ENCODE results near the gene DES. TPM values are rescaled to one million over a fixed set of nuclear protein-coding genes. Genes with fewer than 3 reads are reported as not detected.

Gene DES
- total RNA-seq, 1 donor from 2014 or later = 9.3 TPM

- H3K9me3 Mint-ChIP-seq = no peaks in the 10 kb centered on the region
- no peaks in the 10 kb centered on the region for H3K36me3 Mint-ChIP-seq
- H3K4me1 Mint-ChIP-seq (ENCODE audit: unreplicated experiment) = peaks cover 10% of the 10 kb centered on the region
- TF ChIP-seq CTCF (conservative IDR thresholded peaks at IDR 0.05) = no peak
- DNase-seq (ENCODE audit: extremely low spot score, unreplicated experiment) = no peak
- H3K4me3 Mint-ChIP-seq = no peak overlapping the region
- H3K27ac Mint-ChIP-seq = no peak overlapping the region
- peaks cover 35% of the 10 kb centered on the region for H3K27me3 Mint-ChIP-seq
Measured at GRCh38 chr2:219435701-219436100, 17.5 kb downstream of the DES start.

- Mint-ChIP-seq H3K4me1 (ENCODE audit: unreplicated experiment) (peaks cover 14% of the 10 kb centered on the region), H3K27me3 (peaks cover 40% of the 10 kb centered on the region), H3K36me3 (no peaks in the 10 kb centered on the region), H3K27ac (no peak overlapping the region), H3K9me3 (no peaks in the 10 kb centered on the region), H3K4me3 (no peak overlapping the region)
- DNase-seq (ENCODE audit: extremely low spot score, unreplicated experiment) = no peak
- no peak for TF ChIP-seq CTCF (conservative IDR thresholded peaks at IDR 0.05)
Measured at GRCh38 chr2:219436491-219436890, 18.3 kb downstream of the DES start.

GRCh38 chr2:219437141-219437540 lies 19.0 kb downstream of the DES start:
- no peak for DNase-seq (ENCODE audit: extremely low spot score, unreplicated experiment)
- Mint-ChIP-seq H3K4me1 (ENCODE audit: unreplicated experiment) (peaks cover 14% of the 10 kb centered on the region), H3K4me3 (no peak overlapping the region), H3K27me3 (peaks cover 40% of the 10 kb centered on the region), H3K9me3 (no peaks in the 10 kb centered on the region), H3K27ac (no peak overlapping the region), H3K36me3 (no peaks in the 10 kb centered on the region)
- TF ChIP-seq CTCF (conservative IDR thresholded peaks at IDR 0.05) = no peak

- DNase-seq (ENCODE audit: extremely low spot score, unreplicated experiment) = no peak
- no peak overlapping the region for H3K27ac Mint-ChIP-seq
- H3K4me1 Mint-ChIP-seq (ENCODE audit: unreplicated experiment) = peaks cover 14% of the 10 kb centered on the region
- H3K27me3 Mint-ChIP-seq = peaks cover 40% of the 10 kb centered on the region
- H3K36me3 Mint-ChIP-seq = no peaks in the 10 kb centered on the region
- H3K4me3 Mint-ChIP-seq = no peak overlapping the region
- TF ChIP-seq CTCF (conservative IDR thresholded peaks at IDR 0.05) = no peak
- H3K9me3 Mint-ChIP-seq = no peaks in the 10 kb centered on the region
Measured at GRCh38 chr2:219437690-219438206, 19.6 kb downstream of the DES start.

GRCh38 chr2:219438453-219438852 lies 20.3 kb downstream of the DES start:
- Mint-ChIP-seq H3K4me1 (ENCODE audit: unreplicated experiment) (peaks cover 14% of the 10 kb centered on the region), H3K27me3 (peaks cover 33% of the 10 kb centered on the region), H3K27ac (no peak overlapping the region), H3K9me3 (no peaks in the 10 kb centered on the region), H3K4me3 (no peak overlapping the region), H3K36me3 (no peaks in the 10 kb centered on the region)
- TF ChIP-seq CTCF (conservative IDR thresholded peaks at IDR 0.05) = no peak
- no peak for DNase-seq (ENCODE audit: extremely low spot score, unreplicated experiment)

- no peaks in the 10 kb centered on the region for H3K9me3 Mint-ChIP-seq
- no peak overlapping the region for H3K27ac Mint-ChIP-seq
- peaks cover 10% of the 10 kb centered on the region for H3K4me1 Mint-ChIP-seq (ENCODE audit: unreplicated experiment)
- peaks cover 33% of the 10 kb centered on the region for H3K27me3 Mint-ChIP-seq
- H3K4me3 Mint-ChIP-seq = no peak overlapping the region
- no peaks in the 10 kb centered on the region for H3K36me3 Mint-ChIP-seq
- TF ChIP-seq CTCF (conservative IDR thresholded peaks at IDR 0.05) = no peak
- no peak for DNase-seq (ENCODE audit: extremely low spot score, unreplicated experiment)
Measured at GRCh38 chr2:219439506-219439905, 21.3 kb downstream of the DES start.
